ENCODE data around the gene CYP3A7.
"Not testable (repeated sequence)": the region's sequence is repeated elsewhere in the genome, so short reads cannot be mapped to it uniquely, and the experiment has no call there.

GRCh38 chr7:99723201-99723600, 11.8 kb downstream of the CYP3A7 start:
- TF ChIP-seq, protein P1, sequence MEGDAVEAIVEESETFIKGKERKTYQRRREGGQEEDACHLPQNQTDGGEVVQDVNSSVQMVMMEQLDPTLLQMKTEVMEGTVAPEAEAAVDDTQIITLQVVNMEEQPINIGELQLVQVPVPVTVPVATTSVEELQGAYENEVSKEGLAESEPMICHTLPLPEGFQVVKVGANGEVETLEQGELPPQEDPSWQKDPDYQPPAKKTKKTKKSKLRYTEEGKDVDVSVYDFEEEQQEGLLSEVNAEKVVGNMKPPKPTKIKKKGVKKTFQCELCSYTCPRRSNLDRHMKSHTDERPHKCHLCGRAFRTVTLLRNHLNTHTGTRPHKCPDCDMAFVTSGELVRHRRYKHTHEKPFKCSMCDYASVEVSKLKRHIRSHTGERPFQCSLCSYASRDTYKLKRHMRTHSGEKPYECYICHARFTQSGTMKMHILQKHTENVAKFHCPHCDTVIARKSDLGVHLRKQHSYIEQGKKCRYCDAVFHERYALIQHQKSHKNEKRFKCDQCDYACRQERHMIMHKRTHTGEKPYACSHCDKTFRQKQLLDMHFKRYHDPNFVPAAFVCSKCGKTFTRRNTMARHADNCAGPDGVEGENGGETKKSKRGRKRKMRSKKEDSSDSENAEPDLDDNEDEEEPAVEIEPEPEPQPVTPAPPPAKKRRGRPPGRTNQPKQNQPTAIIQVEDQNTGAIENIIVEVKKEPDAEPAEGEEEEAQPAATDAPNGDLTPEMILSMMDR (IDR thresholded peaks at IDR 0.05 in 4 of 5, conservative IDR thresholded peaks at IDR 0.05 in 1 of 5), result not testable (repeated sequence)
- not testable (repeated sequence) for TF ChIP-seq POLR2A (IDR thresholded peaks at IDR 0.05)
